ENCODE data around the gene CES5A. TPM values are rescaled to one million over a fixed set of nuclear protein-coding genes. Genes with fewer than 3 reads are reported as not detected.

CES5A gene
- total and polyA plus RNA-seq, 2 of the 4 experiments (the other 2 are of a cell fraction): not detected

DNA sequence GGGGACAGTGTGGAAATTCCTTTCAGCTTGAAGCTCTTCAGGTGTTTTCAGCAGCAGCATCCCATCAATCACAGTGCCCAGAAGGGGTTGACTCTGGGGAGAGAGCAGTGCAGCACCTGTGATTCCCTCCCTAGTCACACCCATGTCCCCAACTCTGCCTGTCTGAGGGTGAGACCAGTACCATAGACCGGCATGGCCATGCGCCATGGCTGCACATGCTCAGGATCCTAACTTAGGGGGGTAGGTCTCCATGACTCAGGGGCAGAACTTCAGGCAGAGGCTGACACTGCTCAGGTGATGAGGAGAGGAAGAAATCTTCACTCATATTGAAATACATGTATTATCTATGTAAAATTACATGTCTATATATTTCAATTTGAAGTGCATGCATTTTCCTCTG, 62.2 kb downstream of the CES5A start:
- Histone ChIP-seq H4K5ac (ENCODE audit: low read depth, low read length) (no peak overlapping the region), H2AK5ac (ENCODE audit: low read depth, low read length) (no peak overlapping the region), H3K23ac (ENCODE audit: low read depth, low read length) (no peak overlapping the region), H3K56ac (ENCODE audit: extremely low read depth, insufficient read depth, low read length) (no peak overlapping the region), H4K91ac (ENCODE audit: insufficient read depth, low read depth, low read length) (no peak overlapping the region), H3K18ac (ENCODE audit: low read depth, low read length) (no peak overlapping the region), H2BK15ac (ENCODE audit: low read depth, low read length) (no peak overlapping the region), H3K9ac (ENCODE audit: low read depth, low read length) (no peak overlapping the region), H3K4me3 (ENCODE audit: insufficient read depth, low read depth, low read length) (no peak overlapping the region), H2BK5ac (ENCODE audit: low read depth, low read length, poor library complexity, severe bottlenecking) (no peak overlapping the region), H2BK120ac (ENCODE audit: low read depth, low read length) (no peak overlapping the region), H3K36me3 (ENCODE audit: control insufficient read depth, insufficient read depth, low read length) (no peaks in the 10 kb centered on the region), H3K4ac (ENCODE audit: low read depth, low read length) (no peak overlapping the region), H3K14ac (replicated peaks; ENCODE audit: low read depth, low read length) (no peak overlapping the region), H2AK9ac (replicated peaks; ENCODE audit: low read depth, low read length, poor library complexity) (no peak overlapping the region), H3K27ac (ENCODE audit: insufficient read depth, low read length) (no peak overlapping the region), H4K20me1 (ENCODE audit: insufficient read depth, low read length) (no peaks in the 10 kb centered on the region), H3K9me1 (ENCODE audit: insufficient read depth, low read length) (no peaks in the 10 kb centered on the region), H2BK20ac (ENCODE audit: low read depth, low read length) (no peak overlapping the region), H3K27me3 (ENCODE audit: control insufficient read depth, insufficient read depth, low read length) (no peaks in the 10 kb centered on the region), H4K8ac (ENCODE audit: low read depth in 2 of 2, low read length in 2 of 2) (no peak overlapping the region), H3K4me2 (ENCODE audit: low read depth, low read length) (no peak overlapping the region), H3K4me1 (ENCODE audit: control insufficient read depth, insufficient read depth, low read length) (no peaks in the 10 kb centered on the region), H3K79me1 (ENCODE audit: low read depth in 1 of 2, low read length in 2 of 2) (no peaks in the 10 kb centered on the region), H2AFZ (replicated peaks; ENCODE audit: low read length, poor library complexity) (no peak overlapping the region), H3K9me3 (ENCODE audit: control insufficient read depth, insufficient read depth, low read length) (no peaks in the 10 kb centered on the region)
- intact Hi-C loops (cut with micrococcal nuclease): no loop called here
- dilution Hi-C loops (cut with HindIII; ENCODE audit: low sequenced_read_pairs, unreplicated experiment): no loop called here
- ChIA-PET CTCF (no interaction called here), POLR2A (ENCODE audit: unreplicated experiment) (no interaction called here)
- no peak for DNase-seq
- BruUV-seq (replicated peaks): no TSS peak
- TF ChIP-seq NFE2L2 (IDR thresholded peaks at IDR 0.05; ENCODE audit: low read depth, low read length) (no peak), MAFK (IDR thresholded peaks at IDR 0.05; ENCODE audit: low read depth, low read length) (no peak), MAZ (IDR thresholded peaks at IDR 0.05; ENCODE audit: borderline replicate concordance, low read depth, low read length) (no peak), SMC3 (IDR thresholded peaks at IDR 0.05; ENCODE audit: low read depth, low read length) (no peak), CHD1 (IDR thresholded peaks at IDR 0.05; ENCODE audit: low read depth, low read length) (no peak), BHLHE40 (IDR thresholded peaks at IDR 0.05; ENCODE audit: low read depth, low read length) (no peak), RAD21 (IDR thresholded peaks at IDR 0.05; ENCODE audit: low read length) (no peak), FOS (IDR thresholded peaks at IDR 0.05; ENCODE audit: low read depth, low read length) (no peak), MXI1 (IDR thresholded peaks at IDR 0.05; ENCODE audit: borderline replicate concordance, low read depth, low read length) (no peak)
- TF ChIP-seq, protein P1, sequence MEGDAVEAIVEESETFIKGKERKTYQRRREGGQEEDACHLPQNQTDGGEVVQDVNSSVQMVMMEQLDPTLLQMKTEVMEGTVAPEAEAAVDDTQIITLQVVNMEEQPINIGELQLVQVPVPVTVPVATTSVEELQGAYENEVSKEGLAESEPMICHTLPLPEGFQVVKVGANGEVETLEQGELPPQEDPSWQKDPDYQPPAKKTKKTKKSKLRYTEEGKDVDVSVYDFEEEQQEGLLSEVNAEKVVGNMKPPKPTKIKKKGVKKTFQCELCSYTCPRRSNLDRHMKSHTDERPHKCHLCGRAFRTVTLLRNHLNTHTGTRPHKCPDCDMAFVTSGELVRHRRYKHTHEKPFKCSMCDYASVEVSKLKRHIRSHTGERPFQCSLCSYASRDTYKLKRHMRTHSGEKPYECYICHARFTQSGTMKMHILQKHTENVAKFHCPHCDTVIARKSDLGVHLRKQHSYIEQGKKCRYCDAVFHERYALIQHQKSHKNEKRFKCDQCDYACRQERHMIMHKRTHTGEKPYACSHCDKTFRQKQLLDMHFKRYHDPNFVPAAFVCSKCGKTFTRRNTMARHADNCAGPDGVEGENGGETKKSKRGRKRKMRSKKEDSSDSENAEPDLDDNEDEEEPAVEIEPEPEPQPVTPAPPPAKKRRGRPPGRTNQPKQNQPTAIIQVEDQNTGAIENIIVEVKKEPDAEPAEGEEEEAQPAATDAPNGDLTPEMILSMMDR (conservative IDR thresholded peaks at IDR 0.05; ENCODE audit: low read depth, low read length): no peak
- TF ChIP-seq, protein P2, sequence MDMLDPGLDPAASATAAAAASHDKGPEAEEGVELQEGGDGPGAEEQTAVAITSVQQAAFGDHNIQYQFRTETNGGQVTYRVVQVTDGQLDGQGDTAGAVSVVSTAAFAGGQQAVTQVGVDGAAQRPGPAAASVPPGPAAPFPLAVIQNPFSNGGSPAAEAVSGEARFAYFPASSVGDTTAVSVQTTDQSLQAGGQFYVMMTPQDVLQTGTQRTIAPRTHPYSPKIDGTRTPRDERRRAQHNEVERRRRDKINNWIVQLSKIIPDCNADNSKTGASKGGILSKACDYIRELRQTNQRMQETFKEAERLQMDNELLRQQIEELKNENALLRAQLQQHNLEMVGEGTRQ (IDR thresholded peaks at IDR 0.05; ENCODE audit: low read depth, low read length): no peak
- no peak for ATAC-seq (ENCODE audit: low read depth)
- no CpG with 5 or more reads among the region's 2 CpGs for WGBS, 2 experiments (ENCODE audit: extremely low coverage in 2 of 2, insufficient read length in 1 of 2)
- in situ Hi-C loops (cut with MboI; ENCODE audit: low sequenced_read_pairs): no loop called here

All from IMR-90 (cell line).